WERI-Rb-1 (cell line): Measurements from ENCODE around the gene PHACTR1.

Experiments
- DNase-seq: peaks from one replicate; pipeline ENCODE4 v3.0.0-alpha.2; 2020
- H3K27ac ChIP-seq: fragments of 250-450 bp; sonication (Bioruptor Pico); 2 replicates; pipeline ENCODE4 v1.5.1; 2020; ENCODE audit warnings: mild to moderate bottlenecking, moderate library complexity
- H3K27me3 ChIP-seq: fragments of 250-450 bp; sonication (Bioruptor Pico); 2 replicates; pipeline ENCODE4 v1.5.1; 2021; ENCODE audit warnings: mild to moderate bottlenecking, low read depth, moderate library complexity; ENCODE audit not compliant: insufficient read depth, severe bottlenecking
- H3K36me3 ChIP-seq: fragments of 250-450 bp; sonication (Bioruptor Pico); 2 replicates; pipeline ENCODE4 v1.5.1; 2020; ENCODE audit warnings: mild to moderate bottlenecking, moderate library complexity
- H3K4me3 ChIP-seq: 2 replicates; pipeline ENCODE4 v1.5.1; 2011; ENCODE audit warnings: low read depth, mild to moderate bottlenecking, control low read depth, low read length
- H3K9me3 ChIP-seq: fragments of 250-450 bp; sonication (Bioruptor Pico); 2 replicates; pipeline ENCODE4 v1.5.1; 2021; ENCODE audit warnings: mild to moderate bottlenecking, moderate library complexity; ENCODE audit not compliant: severe bottlenecking
- TF ChIP-seq, protein P1 (sequence below): IDR thresholded peaks from 2 replicates; pipeline ENCODE4 v1.5.1; 2011; ENCODE audit warnings: low read depth, mild to moderate bottlenecking, control low read depth, inconsistent platforms, low read length

Gene PHACTR1

DNA sequence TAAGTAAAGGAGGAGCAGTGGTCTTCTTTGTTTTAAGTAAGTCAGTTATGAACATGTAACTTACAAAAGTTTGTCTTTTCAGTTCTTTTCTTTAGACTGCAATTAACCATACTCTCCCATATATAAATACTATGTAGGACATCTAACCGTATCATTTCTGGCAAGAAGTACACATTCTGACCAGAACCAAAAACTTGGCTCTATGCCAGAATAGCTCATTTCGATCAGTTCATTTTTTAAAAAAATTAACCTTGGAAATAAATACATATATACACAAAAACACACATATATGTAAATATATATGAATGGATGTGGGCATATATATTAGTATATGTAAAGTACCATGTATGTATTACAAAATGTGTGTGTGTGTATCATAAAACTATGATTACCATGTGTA is 145.0 kb downstream of the PHACTR1 start:
- no peak for DNase-seq
- Histone ChIP-seq H3K36me3 (no peaks in the 10 kb centered on the region), H3K4me3 (no peak overlapping the region), H3K27me3 (no peaks in the 10 kb centered on the region), H3K27ac (no peak overlapping the region), H3K9me3 (no peaks in the 10 kb centered on the region)
- TF ChIP-seq, protein P1, sequence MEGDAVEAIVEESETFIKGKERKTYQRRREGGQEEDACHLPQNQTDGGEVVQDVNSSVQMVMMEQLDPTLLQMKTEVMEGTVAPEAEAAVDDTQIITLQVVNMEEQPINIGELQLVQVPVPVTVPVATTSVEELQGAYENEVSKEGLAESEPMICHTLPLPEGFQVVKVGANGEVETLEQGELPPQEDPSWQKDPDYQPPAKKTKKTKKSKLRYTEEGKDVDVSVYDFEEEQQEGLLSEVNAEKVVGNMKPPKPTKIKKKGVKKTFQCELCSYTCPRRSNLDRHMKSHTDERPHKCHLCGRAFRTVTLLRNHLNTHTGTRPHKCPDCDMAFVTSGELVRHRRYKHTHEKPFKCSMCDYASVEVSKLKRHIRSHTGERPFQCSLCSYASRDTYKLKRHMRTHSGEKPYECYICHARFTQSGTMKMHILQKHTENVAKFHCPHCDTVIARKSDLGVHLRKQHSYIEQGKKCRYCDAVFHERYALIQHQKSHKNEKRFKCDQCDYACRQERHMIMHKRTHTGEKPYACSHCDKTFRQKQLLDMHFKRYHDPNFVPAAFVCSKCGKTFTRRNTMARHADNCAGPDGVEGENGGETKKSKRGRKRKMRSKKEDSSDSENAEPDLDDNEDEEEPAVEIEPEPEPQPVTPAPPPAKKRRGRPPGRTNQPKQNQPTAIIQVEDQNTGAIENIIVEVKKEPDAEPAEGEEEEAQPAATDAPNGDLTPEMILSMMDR = no peak

DNA sequence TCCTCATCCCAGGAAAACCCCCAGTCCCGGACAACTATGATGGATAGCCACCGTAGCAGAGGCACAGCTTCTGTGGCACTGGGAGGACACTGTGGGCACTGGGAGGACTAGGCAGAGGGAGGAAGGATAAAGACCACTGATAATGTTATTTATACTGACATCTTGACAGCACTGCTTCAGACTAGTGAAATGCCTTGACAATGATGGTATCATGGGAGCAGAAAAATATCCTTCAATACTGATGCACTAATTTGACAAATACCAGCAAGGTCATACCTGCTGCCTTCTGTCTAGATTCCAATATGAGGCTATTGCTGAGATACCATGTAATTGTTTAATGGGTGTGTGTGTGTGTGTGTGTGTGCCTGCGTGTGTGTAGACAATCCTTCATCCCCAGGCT is 148.6 kb downstream of the PHACTR1 start:
- no peaks in the 10 kb centered on the region for H3K36me3 ChIP-seq
- no peak overlapping the region for H3K27ac ChIP-seq
- DNase-seq = no peak
- no peaks in the 10 kb centered on the region for H3K27me3 ChIP-seq
- H3K9me3 ChIP-seq = no peaks in the 10 kb centered on the region
- TF ChIP-seq, protein P1 = no peak
- no peak overlapping the region for H3K4me3 ChIP-seq

DNA sequence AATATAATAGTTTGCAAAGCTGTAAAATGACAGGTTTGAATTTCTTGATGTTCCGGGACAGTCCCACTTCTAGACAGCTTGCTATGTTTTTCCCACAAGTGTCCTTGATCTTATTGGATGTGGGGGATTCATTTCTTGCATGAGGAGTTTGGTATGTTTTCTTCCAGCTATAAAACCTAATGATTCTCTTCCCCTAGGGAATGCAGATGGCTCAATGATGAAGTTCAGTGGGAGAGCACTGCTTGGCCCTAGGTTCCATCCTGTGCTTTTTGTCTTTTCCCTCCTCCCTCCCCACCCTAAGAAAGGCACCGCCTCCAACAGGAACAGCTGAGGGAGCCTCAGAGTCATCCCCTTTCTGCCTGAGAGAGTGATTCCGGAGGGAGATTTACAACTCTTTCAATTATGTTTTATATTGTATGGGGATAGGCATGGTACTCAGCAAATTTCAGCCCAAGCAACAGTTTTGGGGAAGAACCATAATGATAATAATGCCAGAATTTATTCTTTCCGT is 149.2 kb downstream of the PHACTR1 start:
- Histone ChIP-seq H3K27me3 (no peaks in the 10 kb centered on the region), H3K4me3 (no peak overlapping the region), H3K9me3 (no peaks in the 10 kb centered on the region), H3K27ac (no peak overlapping the region), H3K36me3 (no peaks in the 10 kb centered on the region)
- DNase-seq = no peak
- TF ChIP-seq, protein P1 = no peak

DNA sequence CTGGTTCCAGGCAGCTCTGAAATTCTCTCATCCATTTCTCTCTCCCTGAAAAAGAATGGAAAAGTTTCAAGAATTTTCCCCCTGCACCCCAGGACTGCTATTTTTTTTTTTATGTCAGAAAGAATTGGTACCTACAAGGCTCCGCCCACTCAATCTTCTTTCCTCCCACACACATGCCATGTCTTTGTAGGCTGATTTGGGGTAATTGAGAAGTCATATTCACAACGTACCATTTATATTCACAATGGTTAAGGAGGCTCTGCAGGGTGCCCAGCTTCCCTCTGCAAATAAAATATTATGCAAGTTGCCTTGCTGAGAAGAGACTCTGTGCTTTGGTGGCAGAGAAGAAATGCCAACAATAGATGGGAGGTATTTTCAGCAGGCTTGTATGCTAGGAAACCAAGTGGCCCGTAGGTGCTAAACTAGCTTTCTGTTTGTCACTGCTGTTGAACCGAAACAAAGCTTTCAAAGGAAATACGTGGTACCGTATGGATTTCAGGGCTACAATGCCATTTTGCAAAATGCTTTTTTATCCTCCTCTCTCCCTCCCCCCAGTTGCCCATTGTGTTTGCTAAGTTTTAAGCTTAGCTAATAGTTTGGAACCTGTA is 150.0 kb downstream of the PHACTR1 start:
- Histone ChIP-seq H3K4me3 (no peak overlapping the region), H3K27me3 (no peaks in the 10 kb centered on the region), H3K9me3 (no peaks in the 10 kb centered on the region), H3K36me3 (no peaks in the 10 kb centered on the region), H3K27ac (no peak overlapping the region)
- TF ChIP-seq, protein P1 = no peak
- DNase-seq = no peak

DNA sequence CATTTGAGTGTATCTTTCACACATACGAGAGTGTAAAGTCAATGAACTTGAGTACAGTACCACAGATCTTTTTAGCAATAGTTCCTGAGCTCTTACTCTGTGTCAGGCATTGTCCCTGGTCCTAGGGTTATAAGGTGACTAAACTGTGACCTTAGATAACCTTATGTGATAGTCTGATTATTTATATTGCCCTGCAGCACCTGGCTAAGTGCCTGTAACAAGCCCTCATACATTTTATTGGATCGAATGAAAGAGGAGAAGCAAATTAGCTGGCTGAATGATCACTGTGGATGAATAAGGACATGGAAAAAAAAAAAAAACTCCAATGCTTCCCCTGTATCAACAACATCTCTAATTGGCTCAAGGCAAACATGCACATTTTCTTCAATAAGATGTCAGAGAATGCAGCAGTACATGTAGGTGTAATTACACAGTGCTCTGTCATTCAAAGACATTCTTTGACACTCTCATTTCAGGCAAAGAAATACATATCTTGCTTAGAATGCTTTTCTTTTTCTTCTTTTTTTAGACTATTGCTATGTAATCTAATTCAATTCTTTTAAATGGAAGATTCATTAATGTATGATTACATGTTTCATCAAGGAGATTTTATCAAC is 153.4 kb downstream of the PHACTR1 start:
- no peaks in the 10 kb centered on the region for H3K36me3 ChIP-seq
- no peaks in the 10 kb centered on the region for H3K27me3 ChIP-seq
- TF ChIP-seq, protein P1 = no peak
- no peak for DNase-seq
- H3K27ac ChIP-seq = no peak overlapping the region
- no peaks in the 10 kb centered on the region for H3K9me3 ChIP-seq
- no peak overlapping the region for H3K4me3 ChIP-seq

DNA sequence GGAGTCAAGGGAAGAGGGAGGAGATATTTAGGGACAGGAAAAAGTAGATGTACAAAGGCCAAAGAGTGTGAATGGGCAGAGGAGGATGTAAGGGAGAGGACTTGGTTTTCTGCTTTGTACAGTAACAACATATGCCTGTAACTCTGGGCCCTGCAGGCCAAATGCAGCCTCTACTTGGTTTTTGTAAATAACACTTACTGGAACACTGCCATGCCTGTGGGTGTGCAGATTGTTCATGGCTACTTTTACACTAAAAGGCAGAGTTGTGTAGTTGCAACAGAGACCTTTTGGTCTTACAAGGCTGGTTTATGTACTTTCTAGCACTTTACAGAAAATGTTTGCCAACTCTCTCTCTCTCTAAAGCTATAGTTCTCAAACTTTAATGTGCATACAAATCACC is 157.1 kb downstream of the PHACTR1 start:
- TF ChIP-seq, protein P1 = no peak
- no peaks in the 10 kb centered on the region for H3K9me3 ChIP-seq
- no peak overlapping the region for H3K27ac ChIP-seq
- H3K27me3 ChIP-seq = no peaks in the 10 kb centered on the region
- H3K4me3 ChIP-seq = no peak overlapping the region
- DNase-seq = no peak
- no peaks in the 10 kb centered on the region for H3K36me3 ChIP-seq
